ENCODE results near the gene CTR9.

GRCh38 chr11:10727146-10727851, 23.7 kb upstream of the CTR9 start:
- TF ChIP-seq CTCF (IDR thresholded peaks at IDR 0.05; ENCODE audit: low read depth, low read length), result no peak
- TF ChIP-seq EZH2phosphoT487 (IDR thresholded peaks at IDR 0.05; ENCODE audit: low read depth), result no peak

Data from OCI-LY3 (cell line).